COLO668 (cell line): ENCODE results near the gene TTI1.

Source experiments
- DNase-seq: peaks from one replicate; lab custom pipeline; 2025; ENCODE audit not compliant: unreplicated experiment; lab: John Stamatoyannopoulos, UW

TTI1 gene

GRCh38 chr20:37939701-37940560 is 93.3 kb downstream of the TTI1 start:
- no peak for DNase-seq

GRCh38 chr20:37938954-37939353 is 94.3 kb downstream of the TTI1 start:
- DNase-seq, result no peak

DNA sequence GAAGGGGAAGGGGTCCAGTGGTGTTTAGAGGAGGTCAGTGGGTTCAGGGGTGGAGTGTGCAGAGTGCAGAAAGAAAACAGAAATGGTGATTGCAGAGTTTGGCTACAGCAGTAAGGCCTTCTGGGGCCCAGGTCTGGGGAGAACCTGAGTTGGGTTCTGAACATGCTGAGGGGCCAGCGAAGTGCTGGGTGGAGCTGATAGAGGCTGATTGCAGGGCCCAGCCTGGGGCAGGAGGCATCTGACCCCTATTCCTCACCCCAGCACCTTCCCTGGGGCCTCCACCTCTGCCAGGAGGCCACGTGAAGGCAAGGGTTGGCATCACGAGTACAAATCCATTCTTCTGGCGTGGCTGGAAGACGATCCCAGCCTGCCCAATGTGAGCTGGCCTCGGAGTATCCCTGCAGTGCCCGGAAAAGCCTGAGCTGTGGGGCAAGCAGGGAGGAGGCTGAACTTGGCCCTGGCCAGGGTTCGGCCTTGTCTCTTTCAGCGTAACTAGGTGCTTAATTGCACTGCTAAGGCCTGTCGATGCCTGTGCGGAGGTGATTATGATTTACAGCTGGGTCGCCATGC is 95.0 kb downstream of the TTI1 start:
- DNase-seq, result no peak

- no peak for DNase-seq
Observed at GRCh38 chr20:37937686-37938085, 95.6 kb downstream of the TTI1 start.

DNA sequence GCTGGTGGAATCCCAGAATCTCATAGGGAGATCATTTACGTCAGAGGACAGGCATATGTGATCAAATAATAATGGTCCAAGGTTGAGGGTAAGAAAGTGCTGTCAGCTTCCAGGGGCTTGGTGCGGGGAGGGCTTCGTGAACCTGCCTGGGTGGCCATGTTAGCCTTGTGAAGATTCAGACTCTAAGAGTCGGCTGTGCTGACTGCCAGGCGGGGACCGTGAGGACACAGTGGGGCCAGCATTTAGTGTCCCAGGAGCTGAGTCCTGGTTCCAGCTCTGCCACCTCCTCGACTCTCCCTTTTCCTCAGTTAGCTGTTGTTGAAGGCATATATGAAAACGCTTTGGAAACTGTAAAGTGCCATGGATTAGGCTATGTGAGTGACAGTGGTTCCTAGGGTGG is 96.8 kb downstream of the TTI1 start:
- no peak for DNase-seq

- no peak for DNase-seq
Observed at GRCh38 chr20:37936041-37936440, 97.2 kb downstream of the TTI1 start.

DNA sequence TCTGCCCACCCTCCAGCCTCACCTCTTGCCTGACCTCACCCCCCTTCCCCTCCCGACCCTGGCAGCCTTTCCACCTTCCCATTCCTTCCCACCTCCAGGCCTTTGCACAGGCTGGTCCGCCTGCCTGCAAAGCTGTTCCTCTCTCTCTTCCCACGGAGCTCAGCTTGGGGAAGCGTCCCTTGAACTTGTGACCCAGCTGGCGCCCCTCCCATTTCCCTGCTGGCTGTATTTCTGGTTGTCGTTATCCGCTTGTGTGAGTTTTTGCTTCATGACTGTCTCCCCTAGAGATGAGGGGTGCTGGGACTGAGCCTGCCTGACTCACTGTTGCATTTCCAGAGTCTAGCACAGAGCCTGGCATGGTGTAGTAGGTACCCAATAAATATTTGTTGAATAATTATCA is 97.8 kb downstream of the TTI1 start:
- no peak for DNase-seq

GRCh38 chr20:37934634-37935375 is 98.5 kb downstream of the TTI1 start:
- DNase-seq, result no peak

DNA sequence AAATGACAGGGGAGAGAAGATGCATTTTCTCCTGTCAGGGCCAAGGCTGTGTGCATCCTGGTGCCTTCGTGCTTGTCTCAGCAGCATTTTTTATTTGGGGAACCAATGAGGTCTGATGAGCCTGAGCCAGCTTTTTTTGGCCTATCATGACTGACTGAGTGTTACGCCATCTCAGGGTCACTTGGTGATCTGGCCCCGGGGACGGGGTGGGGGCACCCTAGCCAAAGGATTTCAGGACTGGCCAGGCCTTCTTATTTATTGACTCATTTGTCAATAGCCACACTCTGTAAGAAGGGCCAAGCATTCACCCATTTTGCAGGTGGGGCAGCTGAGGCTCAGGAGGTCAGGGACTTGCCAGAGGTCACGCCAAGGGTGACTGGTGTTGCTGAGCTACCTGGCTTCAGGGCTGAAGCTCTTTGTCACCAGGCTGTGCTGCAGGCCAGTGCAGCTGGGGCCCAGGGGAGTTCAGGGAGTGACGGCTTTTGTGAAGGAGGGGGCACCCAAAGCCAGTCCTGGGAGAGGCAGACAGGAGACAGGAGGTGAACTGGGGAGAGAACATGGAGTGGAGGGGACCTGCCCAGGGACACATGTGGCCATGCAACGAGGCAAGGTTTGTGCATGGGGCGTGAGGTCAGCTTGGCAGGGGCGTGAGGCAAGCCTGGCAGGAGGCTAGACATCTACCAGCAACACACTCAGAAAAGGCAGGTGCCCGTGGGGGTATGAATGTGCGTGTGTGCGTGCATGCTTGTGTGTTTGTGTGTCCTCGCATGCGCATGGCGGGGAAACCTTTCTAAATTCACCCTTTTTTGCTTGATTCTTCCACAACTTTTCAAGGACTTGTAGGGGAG is 99.2 kb downstream of the TTI1 start:
- DNase-seq, result no peak
